ENCODE data around the gene BTNL9.
"Not testable (repeated sequence)": the region's sequence is repeated elsewhere in the genome, so short reads cannot be mapped to it uniquely, and the experiment has no call there.

GRCh38 chr5:181097759-181098491 lies 57.9 kb downstream of the BTNL9 start:
- TF ChIP-seq TAF1, POLR2A (IDR thresholded peaks at IDR 0.05; ENCODE audit: low read depth, low read length): not testable (repeated sequence)

Measured in GM12891 (cell line).